HEK293 (cell line): ENCODE results near the gene SRR.
"Not testable (repeated sequence)": the region's sequence is repeated elsewhere in the genome, so short reads cannot be mapped to it uniquely, and the experiment has no call there.

Experiments used
- CTCF ChIA-PET: fragments of 350-600 bp; formaldehyde crosslinking; extraction: SDS; loops from one replicate; lab custom pipeline; 2021; ENCODE audit warnings: antibody characterized with exemption; lab: Yijun Ruan, JAX
- POLR2A ChIA-PET: fragments of 300-600 bp; formaldehyde crosslinking; extraction: SDS; loops from one replicate; lab custom pipeline; 2020; ENCODE audit warnings: antibody characterized with exemption, inconsistent platforms; lab: Yijun Ruan, JAX
- H3K27ac ChIP-seq: fragments of 200-500 bp; sonication (Bioruptor generic); 2 replicates; pipeline ENCODE4 v1.5.1; 2014; ENCODE audit warnings: low read depth, low read length, control low read depth, inconsistent platforms; ENCODE audit errors: extremely low read depth
- H3K36me3 ChIP-seq, 2 experiments: fragments of 200-500 bp in 1 of 2; sonication (Bioruptor generic) in 1 of 2; 1 replicate in 1 of 2; 2 replicates in 1 of 2; pipeline ENCODE4 v1.5.1; 2014 to 2017; ENCODE audit warnings: inconsistent platforms in 2 of 2, low read length in 2 of 2; ENCODE audit not compliant: control insufficient read depth in 2 of 2, insufficient read depth in 1 of 2
- H3K4me1 ChIP-seq: fragments of 200-500 bp; sonication (Bioruptor generic); 2 replicates; pipeline ENCODE4 v1.5.1; 2014; ENCODE audit warnings: mild to moderate bottlenecking, low read length, inconsistent platforms; ENCODE audit not compliant: control insufficient read depth, insufficient read depth
- H3K4me3 ChIP-seq: 2 replicates; pipeline ENCODE4 v1.5.1; 2011; ENCODE audit warnings: low read depth, mild to moderate bottlenecking, control low read depth, low read length, moderate library complexity
- H3K9me3 ChIP-seq: fragments of 200-500 bp; sonication (Bioruptor generic); 2 replicates; pipeline ENCODE4 v1.5.1; 2014; ENCODE audit warnings: low read depth, low read length, inconsistent platforms; ENCODE audit not compliant: control insufficient read depth, insufficient read depth
- KLF8 ChIP-seq: fragments of 450-650 bp; formaldehyde crosslinking; IDR thresholded peaks from 2 replicates; pipeline ENCODE4 v1.5.1; 2016; ENCODE audit warnings: missing biosample characterization, missing genetic modification characterization
- RBAK ChIP-seq: fragments of 450-650 bp; formaldehyde crosslinking; IDR thresholded peaks from 2 replicates; pipeline ENCODE4 v1.5.1; 2016; ENCODE audit warnings: missing biosample characterization, missing genetic modification characterization
- ZBTB8A ChIP-seq: fragments of 450-650 bp; formaldehyde crosslinking; IDR thresholded peaks from 2 replicates; pipeline ENCODE4 v1.5.1; 2016; ENCODE audit warnings: missing biosample characterization, missing genetic modification characterization
- ZNF169 ChIP-seq: fragments of 450-650 bp; formaldehyde crosslinking; IDR thresholded peaks from 2 replicates; pipeline ENCODE4 v1.5.1; 2016; ENCODE audit warnings: missing biosample characterization, missing genetic modification characterization
- ZNF202 ChIP-seq: fragments of 450-650 bp; formaldehyde crosslinking; IDR thresholded peaks from 2 replicates; pipeline ENCODE4 v1.5.1; 2016; ENCODE audit warnings: missing biosample characterization, missing genetic modification characterization, borderline replicate concordance
- ZNF214 ChIP-seq: fragments of 450-650 bp; formaldehyde crosslinking; IDR thresholded peaks from 2 replicates; pipeline ENCODE4 v1.5.1; 2017; ENCODE audit warnings: missing biosample characterization, mild to moderate bottlenecking, missing genetic modification characterization, borderline replicate concordance
- ZNF266 ChIP-seq: fragments of 450-650 bp; formaldehyde crosslinking; IDR thresholded peaks from 2 replicates; pipeline ENCODE4 v1.5.1; 2016; ENCODE audit warnings: missing biosample characterization, missing genetic modification characterization, low read depth
- ZNF274 ChIP-seq, 2 experiments: fragments of 200-500 bp in 1 of 2; fragments of 450-650 bp in 1 of 2; sonication (Bioruptor generic) in 1 of 2; formaldehyde crosslinking in 1 of 2; IDR thresholded peaks; 2 replicates each; pipeline versions ENCODE4 v1.5.1 to v1.6.1; 2014 to 2016; ENCODE audit warnings: borderline replicate concordance in 1 of 2, inconsistent platforms in 1 of 2, low read length in 1 of 2, missing biosample characterization in 1 of 2, missing genetic modification characterization in 1 of 2
- ZNF366 ChIP-seq: fragments of 450-650 bp; formaldehyde crosslinking; conservative IDR thresholded peaks from 2 replicates; pipeline ENCODE4 v1.5.1; 2016; ENCODE audit warnings: missing biosample characterization, missing genetic modification characterization
- ZNF404 ChIP-seq: fragments of 450-650 bp; formaldehyde crosslinking; IDR thresholded peaks from 2 replicates; pipeline ENCODE4 v1.5.1; 2017; ENCODE audit warnings: missing biosample characterization, missing genetic modification characterization
- ZNF48 ChIP-seq: fragments of 450-650 bp; formaldehyde crosslinking; IDR thresholded peaks from 2 replicates; pipeline ENCODE4 v1.5.1; 2016; ENCODE audit warnings: missing biosample characterization, missing genetic modification characterization
- ZNF513 ChIP-seq: fragments of 450-650 bp; IDR thresholded peaks from 2 replicates; pipeline ENCODE4 v1.5.1; 2018; ENCODE audit warnings: missing biosample characterization, missing genetic modification characterization
- ZNF561 ChIP-seq: fragments of 450-650 bp; IDR thresholded peaks from 2 replicates; pipeline ENCODE4 v1.5.1; 2018; ENCODE audit warnings: missing biosample characterization, missing genetic modification characterization, borderline replicate concordance
- ZNF585B ChIP-seq: fragments of 450-650 bp; formaldehyde crosslinking; IDR thresholded peaks from 2 replicates; pipeline ENCODE4 v1.5.1; 2016; ENCODE audit warnings: missing biosample characterization, missing genetic modification characterization
- ZNF624 ChIP-seq: fragments of 450-650 bp; formaldehyde crosslinking; IDR thresholded peaks from 2 replicates; pipeline ENCODE4 v1.5.1; 2017; ENCODE audit warnings: missing biosample characterization, missing genetic modification characterization
- ZNF626 ChIP-seq: fragments of 450-650 bp; sonication (Bioruptor Pico); formaldehyde crosslinking; IDR thresholded peaks from 2 replicates; pipeline ENCODE4 v1.5.1; 2018; ENCODE audit warnings: missing biosample characterization, missing genetic modification characterization, inconsistent platforms
- ZNF654 ChIP-seq: fragments of 450-650 bp; formaldehyde crosslinking; IDR thresholded peaks from 2 replicates; pipeline ENCODE4 v1.5.1; 2016; ENCODE audit warnings: low read depth, missing biosample characterization, missing genetic modification characterization
- ZNF677 ChIP-seq: fragments of 450-650 bp; IDR thresholded peaks from 2 replicates; pipeline ENCODE4 v1.5.0; 2018; ENCODE audit warnings: missing biosample characterization, mild to moderate bottlenecking, missing genetic modification characterization, moderate library complexity
- ZNF76 ChIP-seq: fragments of 450-650 bp; formaldehyde crosslinking; IDR thresholded peaks from 2 replicates; pipeline ENCODE4; 2016; ENCODE audit warnings: low read depth, missing biosample characterization, missing genetic modification characterization, borderline replicate concordance
- ZNF768 ChIP-seq: fragments of 450-650 bp; formaldehyde crosslinking; IDR thresholded peaks from 2 replicates; pipeline ENCODE4 v1.5.1; 2018; ENCODE audit warnings: missing biosample characterization, mild to moderate bottlenecking, missing genetic modification characterization
- ZNF776 ChIP-seq: fragments of 450-650 bp; formaldehyde crosslinking; IDR thresholded peaks from 2 replicates; pipeline ENCODE4 v1.5.0; 2017; ENCODE audit warnings: missing biosample characterization, missing genetic modification characterization, borderline replicate concordance
- ZNF791 ChIP-seq: fragments of 450-650 bp; formaldehyde crosslinking; IDR thresholded peaks from 2 replicates; pipeline ENCODE4 v1.5.1; 2016; ENCODE audit warnings: missing biosample characterization, missing genetic modification characterization
- ZSCAN23 ChIP-seq: fragments of 450-650 bp; formaldehyde crosslinking; IDR thresholded peaks from 2 replicates; pipeline ENCODE4 v1.5.1; 2016; ENCODE audit warnings: missing biosample characterization, missing genetic modification characterization
- TF ChIP-seq, protein P1 (sequence below): fragments of 450-650 bp; formaldehyde crosslinking; IDR thresholded peaks from 2 replicates; pipeline ENCODE4 v1.5.1; 2016; ENCODE audit warnings: missing biosample characterization, missing genetic modification characterization
- TF ChIP-seq, protein P2 (sequence below): fragments of 450-650 bp; formaldehyde crosslinking; IDR thresholded peaks from 2 replicates; pipeline ENCODE4 v1.5.0; 2017; ENCODE audit warnings: missing biosample characterization, missing genetic modification characterization, borderline replicate concordance
- TF ChIP-seq, protein P3 (sequence below): fragments of 450-650 bp; formaldehyde crosslinking; conservative IDR thresholded peaks from 2 replicates; pipeline ENCODE4 v1.5.1; 2016; ENCODE audit warnings: low read depth, missing biosample characterization, missing genetic modification characterization

The SRR gene

DNA sequence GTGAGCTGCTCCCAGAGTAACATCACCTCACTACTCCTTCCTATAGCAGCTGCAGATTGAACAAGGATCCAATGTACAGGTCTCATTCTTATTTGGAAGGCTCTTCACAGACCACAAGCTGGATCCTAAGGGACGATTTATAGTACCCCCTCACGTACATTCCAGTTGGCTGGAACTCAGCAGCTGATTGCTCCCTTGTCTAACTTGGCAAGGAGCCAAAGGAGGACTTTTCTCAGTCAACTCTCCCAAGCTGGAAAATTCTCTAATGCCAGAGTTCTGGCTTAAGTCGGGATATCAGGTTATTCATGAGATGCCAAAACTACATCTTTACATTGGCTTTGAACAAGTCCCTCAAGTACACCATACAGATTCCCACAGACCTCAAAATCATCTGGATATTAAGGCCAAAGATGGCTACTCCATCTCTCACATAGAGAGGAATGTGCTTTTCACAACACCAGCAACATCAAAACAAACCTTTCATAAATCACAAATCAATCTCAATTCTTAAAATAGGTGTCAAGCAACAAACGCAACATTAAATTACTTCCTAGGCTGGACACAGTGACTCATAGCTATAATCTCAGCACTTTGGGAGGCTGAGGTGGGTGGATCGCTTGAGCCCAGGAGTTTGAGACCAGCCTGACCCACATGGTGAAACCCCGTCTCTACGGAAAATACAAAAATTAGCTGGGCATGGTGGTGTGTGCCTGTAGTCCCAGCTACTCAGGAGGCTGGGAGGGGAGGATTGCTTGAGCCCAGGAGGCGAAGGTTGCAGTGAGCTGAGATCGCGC, 39.5 kb upstream of the SRR start (continued):
- no peak for TF ChIP-seq KLF8
- TF ChIP-seq ZNF404 = no peak
- no peak for TF ChIP-seq ZNF266
- TF ChIP-seq ZNF202 (tag by site-specific recombination) = no peak
- TF ChIP-seq ZSCAN23 (tag by site-specific recombination) = no peak; the same call in 1 of the 2 replicates
- TF ChIP-seq, protein P1, sequence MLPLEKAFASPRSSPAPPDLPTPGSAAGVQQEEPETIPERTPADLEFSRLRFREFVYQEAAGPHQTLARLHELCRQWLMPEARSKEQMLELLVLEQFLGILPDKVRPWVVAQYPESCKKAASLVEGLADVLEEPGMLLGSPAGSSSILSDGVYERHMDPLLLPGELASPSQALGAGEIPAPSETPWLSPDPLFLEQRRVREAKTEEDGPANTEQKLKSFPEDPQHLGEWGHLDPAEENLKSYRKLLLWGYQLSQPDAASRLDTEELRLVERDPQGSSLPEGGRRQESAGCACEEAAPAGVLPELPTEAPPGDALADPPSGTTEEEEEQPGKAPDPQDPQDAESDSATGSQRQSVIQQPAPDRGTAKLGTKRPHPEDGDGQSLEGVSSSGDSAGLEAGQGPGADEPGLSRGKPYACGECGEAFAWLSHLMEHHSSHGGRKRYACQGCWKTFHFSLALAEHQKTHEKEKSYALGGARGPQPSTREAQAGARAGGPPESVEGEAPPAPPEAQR (tag by site-specific recombination) = no peak
- no peak for TF ChIP-seq ZNF169 (tag by site-specific recombination)
- TF ChIP-seq ZNF513 (tag by site-specific recombination) = peak; percentile 29; the same call in 1 of the 2 replicates
- TF ChIP-seq ZNF48 (tag by site-specific recombination) = no peak
- TF ChIP-seq ZNF561 (tag by site-specific recombination) = peak; percentile 94
- no peak for TF ChIP-seq ZNF768 (tag by site-specific recombination)
- TF ChIP-seq ZNF677 = peak; percentile 64; the same call in 1 of the 2 replicates
- TF ChIP-seq RBAK (tag by site-specific recombination) = no peak
- TF ChIP-seq ZNF274 (IDR thresholded peaks at IDR 0.05; ENCODE audit: low read length) = no peak
- TF ChIP-seq ZNF274 (tag by site-specific recombination; IDR thresholded peaks at IDR 0.05; ENCODE audit: borderline replicate concordance) = no peak
- TF ChIP-seq ZNF624 (tag by site-specific recombination) = peak; percentile 54; the same call in 1 of the 2 replicates
- TF ChIP-seq ZNF214 (tag by site-specific recombination) = peak; percentile 68; the same call in 1 of the 2 replicates
- no peak for TF ChIP-seq ZNF791 (tag by site-specific recombination)
- no peak for TF ChIP-seq ZNF654 (tag by site-specific recombination)
- TF ChIP-seq, protein P2, sequence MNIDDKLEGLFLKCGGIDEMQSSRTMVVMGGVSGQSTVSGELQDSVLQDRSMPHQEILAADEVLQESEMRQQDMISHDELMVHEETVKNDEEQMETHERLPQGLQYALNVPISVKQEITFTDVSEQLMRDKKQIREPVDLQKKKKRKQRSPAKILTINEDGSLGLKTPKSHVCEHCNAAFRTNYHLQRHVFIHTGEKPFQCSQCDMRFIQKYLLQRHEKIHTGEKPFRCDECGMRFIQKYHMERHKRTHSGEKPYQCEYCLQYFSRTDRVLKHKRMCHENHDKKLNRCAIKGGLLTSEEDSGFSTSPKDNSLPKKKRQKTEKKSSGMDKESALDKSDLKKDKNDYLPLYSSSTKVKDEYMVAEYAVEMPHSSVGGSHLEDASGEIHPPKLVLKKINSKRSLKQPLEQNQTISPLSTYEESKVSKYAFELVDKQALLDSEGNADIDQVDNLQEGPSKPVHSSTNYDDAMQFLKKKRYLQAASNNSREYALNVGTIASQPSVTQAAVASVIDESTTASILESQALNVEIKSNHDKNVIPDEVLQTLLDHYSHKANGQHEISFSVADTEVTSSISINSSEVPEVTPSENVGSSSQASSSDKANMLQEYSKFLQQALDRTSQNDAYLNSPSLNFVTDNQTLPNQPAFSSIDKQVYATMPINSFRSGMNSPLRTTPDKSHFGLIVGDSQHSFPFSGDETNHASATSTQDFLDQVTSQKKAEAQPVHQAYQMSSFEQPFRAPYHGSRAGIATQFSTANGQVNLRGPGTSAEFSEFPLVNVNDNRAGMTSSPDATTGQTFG (tag by site-specific recombination) = no peak
- TF ChIP-seq ZNF76 (tag by site-specific recombination) = no peak
- TF ChIP-seq ZNF776 (tag by site-specific recombination) = peak; percentile 80; the same call in 1 of the 2 replicates
- TF ChIP-seq ZNF585B (tag by site-specific recombination) = no peak
- no peak for TF ChIP-seq ZBTB8A (tag by site-specific recombination)
- TF ChIP-seq, protein P3, sequence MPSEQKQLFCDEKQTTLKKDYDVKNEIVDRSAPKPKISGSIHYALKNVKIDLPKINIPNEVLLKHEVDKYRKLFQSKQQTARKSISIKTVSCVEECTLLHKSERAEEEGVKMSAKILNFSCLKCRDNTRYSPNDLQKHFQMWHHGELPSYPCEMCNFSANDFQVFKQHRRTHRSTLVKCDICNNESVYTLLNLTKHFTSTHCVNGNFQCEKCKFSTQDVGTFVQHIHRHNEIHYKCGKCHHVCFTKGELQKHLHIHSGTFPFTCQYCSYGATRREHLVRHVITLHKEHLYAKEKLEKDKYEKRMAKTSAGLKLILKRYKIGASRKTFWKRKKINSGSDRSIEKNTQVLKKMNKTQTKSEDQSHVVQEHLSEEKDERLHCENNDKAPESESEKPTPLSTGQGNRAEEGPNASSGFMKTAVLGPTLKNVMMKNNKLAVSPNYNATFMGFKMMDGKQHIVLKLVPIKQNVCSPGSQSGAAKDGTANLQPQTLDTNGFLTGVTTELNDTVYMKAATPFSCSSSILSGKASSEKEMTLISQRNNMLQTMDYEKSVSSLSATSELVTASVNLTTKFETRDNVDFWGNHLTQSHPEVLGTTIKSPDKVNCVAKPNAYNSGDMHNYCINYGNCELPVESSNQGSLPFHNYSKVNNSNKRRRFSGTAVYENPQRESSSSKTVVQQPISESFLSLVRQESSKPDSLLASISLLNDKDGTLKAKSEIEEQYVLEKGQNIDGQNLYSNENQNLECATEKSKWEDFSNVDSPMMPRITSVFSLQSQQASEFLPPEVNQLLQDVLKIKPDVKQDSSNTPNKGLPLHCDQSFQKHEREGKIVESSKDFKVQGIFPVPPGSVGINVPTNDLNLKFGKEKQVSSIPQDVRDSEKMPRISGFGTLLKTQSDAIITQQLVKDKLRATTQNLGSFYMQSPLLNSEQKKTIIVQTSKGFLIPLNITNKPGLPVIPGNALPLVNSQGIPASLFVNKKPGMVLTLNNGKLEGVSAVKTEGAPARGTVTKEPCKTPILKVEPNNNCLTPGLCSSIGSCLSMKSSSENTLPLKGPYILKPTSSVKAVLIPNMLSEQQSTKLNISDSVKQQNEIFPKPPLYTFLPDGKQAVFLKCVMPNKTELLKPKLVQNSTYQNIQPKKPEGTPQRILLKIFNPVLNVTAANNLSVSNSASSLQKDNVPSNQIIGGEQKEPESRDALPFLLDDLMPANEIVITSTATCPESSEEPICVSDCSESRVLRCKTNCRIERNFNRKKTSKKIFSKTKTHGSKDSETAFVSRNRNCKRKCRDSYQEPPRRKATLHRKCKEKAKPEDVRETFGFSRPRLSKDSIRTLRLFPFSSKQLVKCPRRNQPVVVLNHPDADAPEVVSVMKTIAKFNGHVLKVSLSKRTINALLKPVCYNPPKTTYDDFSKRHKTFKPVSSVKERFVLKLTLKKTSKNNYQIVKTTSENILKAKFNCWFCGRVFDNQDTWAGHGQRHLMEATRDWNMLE (tag by site-specific recombination) = no peak
- TF ChIP-seq ZNF626 (tag by site-specific recombination) = no peak
- no peak for TF ChIP-seq ZNF366
- TF ChIP-seq, all 188 proteins: peak for 31

DNA sequence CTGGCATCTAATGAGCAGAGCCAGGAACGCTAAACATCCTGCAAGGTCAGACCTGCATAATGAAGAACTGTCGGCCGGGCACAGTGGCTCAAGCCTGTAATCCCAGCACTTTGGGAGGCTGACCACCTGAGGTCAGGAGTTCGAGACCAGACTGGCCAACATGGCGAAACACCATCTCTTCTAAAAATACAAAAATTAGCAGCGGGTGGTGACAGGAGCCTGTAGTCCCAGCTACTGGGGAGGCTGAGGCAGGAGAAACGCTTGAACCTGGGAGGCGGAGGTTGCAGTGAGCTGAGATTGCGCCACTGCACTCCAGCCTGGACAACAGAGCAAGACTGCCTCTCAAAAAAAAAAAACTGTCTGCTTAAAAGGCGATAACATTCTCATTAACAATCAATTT, 38.6 kb upstream of the SRR start:
- peaks cover 14% of the 10 kb centered on the region for H3K4me1 ChIP-seq

More for the DNA sequence above, 38.6 kb upstream of the SRR start:
- not testable (repeated sequence) for H3K9me3 ChIP-seq, H3K4me3 ChIP-seq, H3K27ac ChIP-seq
- H3K36me3 ChIP-seq = peaks cover 21 to 40% of the 10 kb centered on the region in 2 experiments
- ChIA-PET POLR2A (interaction anchor here (0.6 to 1.1 kb wide), 2 partner anchors 71 to 175 kb away, joined by 3 to 5 read pairs; partner anchors contain the start of gene TSR1), CTCF (interaction anchor here (0.7 to 3.2 kb wide), 3 partner anchors 16 to 53 kb away, joined by 3 to 21 read pairs (median 4); no protein-coding TSS in a partner anchor)
